ENCODE results near the gene IRF3.

DNA sequence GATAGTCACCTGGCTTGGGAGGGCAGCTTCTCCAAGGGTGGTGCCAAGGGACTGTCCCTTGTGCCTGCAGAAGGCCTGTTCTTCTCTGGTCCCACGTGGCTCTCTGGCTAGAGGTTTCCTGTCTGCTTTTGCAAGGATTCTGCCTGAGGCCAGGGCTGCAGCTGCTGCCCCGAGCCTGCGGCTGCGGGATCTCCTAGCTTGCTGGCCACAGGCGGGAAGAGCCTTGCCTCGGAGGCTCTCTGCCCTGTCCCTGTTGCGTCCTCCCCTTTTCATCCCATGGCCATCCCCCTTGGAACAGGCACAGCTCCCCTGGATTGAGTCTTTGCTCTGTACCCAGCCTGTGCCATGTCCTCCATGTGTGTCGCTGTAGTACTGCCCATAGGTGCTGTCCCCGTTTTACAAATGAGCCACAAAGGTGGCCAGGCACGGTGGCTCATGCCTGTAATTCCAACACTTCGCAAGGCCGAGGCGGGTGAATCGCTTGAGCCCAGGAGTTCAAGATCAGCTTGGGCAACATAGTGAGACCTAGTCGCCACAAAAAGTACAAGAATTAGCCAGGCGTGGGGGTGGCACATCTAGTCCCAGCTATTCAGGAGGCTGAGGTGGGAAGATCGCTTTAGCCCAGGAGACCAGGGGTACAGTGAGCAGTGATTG lies 9.1 kb downstream of the IRF3 start:
- TF ChIP-seq, protein P1, sequence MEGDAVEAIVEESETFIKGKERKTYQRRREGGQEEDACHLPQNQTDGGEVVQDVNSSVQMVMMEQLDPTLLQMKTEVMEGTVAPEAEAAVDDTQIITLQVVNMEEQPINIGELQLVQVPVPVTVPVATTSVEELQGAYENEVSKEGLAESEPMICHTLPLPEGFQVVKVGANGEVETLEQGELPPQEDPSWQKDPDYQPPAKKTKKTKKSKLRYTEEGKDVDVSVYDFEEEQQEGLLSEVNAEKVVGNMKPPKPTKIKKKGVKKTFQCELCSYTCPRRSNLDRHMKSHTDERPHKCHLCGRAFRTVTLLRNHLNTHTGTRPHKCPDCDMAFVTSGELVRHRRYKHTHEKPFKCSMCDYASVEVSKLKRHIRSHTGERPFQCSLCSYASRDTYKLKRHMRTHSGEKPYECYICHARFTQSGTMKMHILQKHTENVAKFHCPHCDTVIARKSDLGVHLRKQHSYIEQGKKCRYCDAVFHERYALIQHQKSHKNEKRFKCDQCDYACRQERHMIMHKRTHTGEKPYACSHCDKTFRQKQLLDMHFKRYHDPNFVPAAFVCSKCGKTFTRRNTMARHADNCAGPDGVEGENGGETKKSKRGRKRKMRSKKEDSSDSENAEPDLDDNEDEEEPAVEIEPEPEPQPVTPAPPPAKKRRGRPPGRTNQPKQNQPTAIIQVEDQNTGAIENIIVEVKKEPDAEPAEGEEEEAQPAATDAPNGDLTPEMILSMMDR (IDR thresholded peaks at IDR 0.05) = no peak
- TF ChIP-seq ZFX (IDR thresholded peaks at IDR 0.05; ENCODE audit: borderline replicate concordance) = no peak
